ENCODE data around the gene MTIF3. TPM values are rescaled to one million over a fixed set of nuclear protein-coding genes. Genes with fewer than 3 reads are reported as not detected.

Gene MTIF3, protein sequence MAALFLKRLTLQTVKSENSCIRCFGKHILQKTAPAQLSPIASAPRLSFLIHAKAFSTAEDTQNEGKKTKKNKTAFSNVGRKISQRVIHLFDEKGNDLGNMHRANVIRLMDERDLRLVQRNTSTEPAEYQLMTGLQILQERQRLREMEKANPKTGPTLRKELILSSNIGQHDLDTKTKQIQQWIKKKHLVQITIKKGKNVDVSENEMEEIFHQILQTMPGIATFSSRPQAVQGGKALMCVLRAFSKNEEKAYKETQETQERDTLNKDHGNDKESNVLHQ
- total RNA-seq = 38.0 and 48.5 TPM in 2 replicates

DNA sequence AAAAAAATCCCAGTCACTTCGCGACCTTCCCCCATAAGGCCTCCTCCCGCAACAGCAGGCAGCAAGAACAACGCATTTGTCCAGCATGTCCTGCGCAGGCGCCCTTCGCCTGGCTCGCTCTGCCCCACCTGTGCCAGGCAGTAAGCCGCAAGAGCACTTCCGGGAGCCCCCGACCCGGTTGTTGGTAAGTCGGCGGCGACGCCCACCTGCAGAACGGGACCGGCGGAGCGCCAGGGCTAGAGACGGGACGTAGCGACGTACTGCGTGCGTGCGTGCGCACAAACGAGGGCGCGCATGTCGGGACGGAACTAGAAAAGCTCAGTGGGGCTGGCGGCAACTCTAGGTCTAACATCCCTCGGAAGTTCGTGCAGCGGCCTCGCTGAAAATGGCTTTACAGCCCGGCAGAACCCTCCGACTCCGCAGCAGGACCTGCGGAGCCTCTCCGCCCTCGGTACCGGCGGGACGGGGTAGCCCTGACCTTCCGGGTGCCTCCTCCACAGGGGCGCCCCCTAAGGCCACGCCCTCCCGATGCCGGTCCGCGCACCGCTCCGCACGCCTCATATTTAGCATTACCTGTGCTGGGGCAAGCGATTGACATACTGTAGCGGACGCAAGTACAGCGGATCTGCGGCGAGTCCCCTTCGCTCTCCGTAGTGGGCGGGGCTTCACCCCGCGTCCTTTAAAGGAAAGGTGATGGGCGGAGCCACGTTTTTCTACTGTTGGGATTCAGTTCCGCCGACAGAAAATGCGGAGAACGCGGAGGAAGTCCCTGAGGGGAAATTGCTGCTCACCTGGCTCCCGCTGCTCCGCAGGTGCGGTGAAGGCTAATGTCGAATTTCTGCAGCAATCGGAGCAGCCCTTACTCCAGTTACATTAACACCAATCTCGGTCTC, at the start of gene MTIF3:
MTIF3 (minus strand) TSS at position 629 of the 893 bp plus-strand sequence. CDS start 10,116 bp downstream, outside the sequence.

DNA sequence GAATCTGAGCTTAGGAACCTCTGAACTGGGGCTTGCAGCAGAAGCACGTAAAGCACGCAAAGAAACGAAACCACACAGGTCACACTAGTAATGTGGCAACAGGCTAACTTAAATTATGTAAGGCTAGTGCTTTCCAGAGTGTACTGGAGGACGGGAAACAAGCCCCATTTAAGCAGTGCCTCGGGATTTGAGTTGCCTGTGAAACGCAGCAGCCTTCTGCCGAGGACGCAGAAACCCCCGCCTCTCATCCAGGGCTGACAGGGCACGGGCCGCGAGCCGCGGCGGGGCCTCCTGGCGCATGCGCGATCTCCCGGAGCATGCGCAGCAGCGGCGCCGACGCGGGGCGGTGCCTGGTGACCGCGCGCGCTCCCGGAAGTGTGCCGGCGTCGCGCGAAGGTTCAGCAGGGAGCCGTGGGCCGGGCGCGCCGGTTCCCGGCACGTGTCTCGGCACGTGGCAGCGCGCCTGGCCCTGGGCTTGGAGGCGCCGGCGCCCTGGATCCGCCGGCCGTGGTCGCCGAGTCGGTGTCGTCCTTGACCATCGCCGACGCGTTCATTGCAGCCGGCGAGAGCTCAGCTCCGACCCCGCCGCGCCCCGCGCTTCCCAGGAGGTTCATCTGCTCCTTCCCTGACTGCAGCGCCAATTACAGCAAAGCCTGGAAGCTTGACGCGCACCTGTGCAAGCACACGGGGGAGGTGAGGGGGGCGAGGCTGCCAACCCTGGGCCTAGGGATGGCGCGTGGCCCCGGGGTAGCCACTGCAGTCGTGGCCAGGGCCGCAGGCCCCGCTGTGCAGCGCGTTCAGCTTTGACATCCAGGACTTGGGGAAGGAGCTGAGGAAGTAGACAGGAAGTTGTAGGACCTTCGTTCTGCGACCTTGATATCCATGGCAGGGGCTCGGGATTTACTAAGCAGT, 25.9 kb downstream of the MTIF3 start, which contains the start of gene GTF3A:
GTF3A (plus strand) TSS at position 374 of the 912 bp plus-strand sequence.

Other genes with a start within 250 kb of the MTIF3 start
- gene RPL21, start 199.0 kb downstream of the MTIF3 start, total RNA-seq = 1,228 and 1,673 TPM in 2 replicates
- gene RASL11A, start 179.7 kb downstream of the MTIF3 start, total RNA-seq = 4.1 and 116 TPM in 2 replicates
- gene GTF3A, start 25.9 kb downstream of the MTIF3 start, total RNA-seq = 77.1 and 137 TPM in 2 replicates
- gene LNX2, start 170.0 kb upstream of the MTIF3 start, total RNA-seq = 4.1 and 5.0 TPM in 2 replicates
- 92.8 and 178 TPM in 2 replicates for gene POLR1D, start 171.3 kb upstream of the MTIF3 start, total RNA-seq

All from epithelial cell of alveolus of lung (primary cell).